Adrenal gland (tissue), 12 donors: ENCODE data around the gene DEPDC4. TPM values are rescaled to one million over a fixed set of nuclear protein-coding genes. Genes with fewer than 3 reads are reported as not detected.
"Not testable (repeated sequence)": the region's sequence is repeated elsewhere in the genome, so short reads cannot be mapped to it uniquely, and the experiment has no call there.

Experiments used
- DNase-seq, 7 donors: peaks; one replicate each; pipeline ENCODE4 v3.0.0-alpha.2; 2019 to 2020
- H3K27ac ChIP-seq, 5 donors: fragments of 200-600 bp; sonication (generic) in 4 of 5; 1 replicate in 3 of 5; 2 replicates in 2 of 5; pipeline versions ENCODE4 v1.5.1 to v1.8.0; 2016 to 2020; ENCODE audit warnings: mild to moderate bottlenecking in 1 of 5
- H3K27me3 ChIP-seq: fragments of 200-600 bp; 2 replicates; pipeline ENCODE4 v1.8.0; 2021
- H3K36me3 ChIP-seq, 2 donors: fragments of 200-600 bp; replicated peaks in 1 of 2; 1 replicate in 1 of 2; 2 replicates in 1 of 2; pipeline versions ENCODE4 v1.5.1 to v1.8.0; 2018 to 2022
- H3K4me1 ChIP-seq, 2 donors: fragments of 200-600 bp; replicated peaks in 1 of 2; 1 replicate in 1 of 2; 2 replicates in 1 of 2; pipeline versions ENCODE4 v1.5.1 to v1.8.0; 2018 to 2021
- H3K4me3 ChIP-seq, 4 donors: fragments of 200-600 bp; sonication (generic) in 3 of 4; one replicate each; pipeline ENCODE4 v1.5.1; 2016 to 2018
- H3K9me3 ChIP-seq, 3 donors: fragments of 200-600 bp; sonication (generic) in 1 of 3; replicated peaks in 1 of 3; 1 replicate in 2 of 3; 2 replicates in 1 of 3; pipeline versions ENCODE4 v1.5.1 to v1.8.0; 2016 to 2021
- CTCF ChIP-seq, 6 experiments: fragments of 450-650 bp in 4 of 6; fragments of 200-600 bp in 2 of 6; sonication (generic) in 1 of 6; IDR thresholded peaks; 1 replicate in 5 of 6; 2 replicates in 1 of 6; pipeline versions ENCODE4 v1.5.1 to v1.8.0; 2016 to 2021; ENCODE audit warnings: antibody characterized with exemption in 6 of 6, mild to moderate bottlenecking in 2 of 6, moderate library complexity in 1 of 6
- POLR2A ChIP-seq, 2 donors: fragments of 450-650 bp; IDR thresholded peaks; one replicate each; pipeline ENCODE4 v1.6.1; 2017; ENCODE audit warnings: antibody characterized with exemption in 2 of 2, mild to moderate bottlenecking in 2 of 2, moderate library complexity in 1 of 2
- WGBS, 4 donors: extraction: QIAGEN DNeasy Blood & Tissue Kit in 2 of 4; methylation state at CpG; one replicate each; pipeline versions ENCODE4 v1.1.5 to v1.1.7; 2013 to 2017; 5-methylcytosine and 5-hydroxymethylcytosine counted together
- intact Hi-C, 2 donors: fragments of 100-400 bp; cut with DNase I; formaldehyde crosslinking; loops; one replicate each; pipeline versions ENCODE4 v1.14.1 to v1.15.0; 2022 to 2023
- polyA plus RNA-seq, 3 donors: library from polyadenylated mRNA; stranded (reverse); fragments of 200-250 nt in 2 of 3; fragments of 350-450 nt in 1 of 3; fragmentation: Illumina TruSeq in 1 of 3; extraction: RNeasy Lipid Tissue Mini Kit (QIAGEN cat#74804) in 1 of 3; gene quantifications; one replicate each; pipeline ENCODE4 v1.2.3, GENCODE V29; 2013 to 2014
- total RNA-seq, 9 donors: library from RNA; depleted of rRNA in 4 of 9; stranded (reverse); fragments of >200 nt in 4 of 9; fragments of 120-200 nt in 1 of 9; fragmentation: NEBNext Ultra II Directional in 1 of 9; extraction: Animal tissue kit (Norgen Biotek cat#: 25700) in 1 of 9; gene quantifications; one replicate each; pipeline versions ENCODE4 v1.1.0 to v1.2.4, GENCODE V29; 2013 to 2023
- donor health status: healthy with polysubstance abuse.
- donor health status: Bipolar disorder and iron deficiency.
- donor health status: DM: yes; HTN: yes; CAD: no.
- donor health status: DM: no; HTN: no; CAD: no.
- donor health status: DM: no; HTN: no; CAD: no.
- donor health status: DM: yes; HTN: yes; CAD: no.

The DEPDC4 gene
- total and polyA plus RNA-seq, 12 donors, result 0.17 to 3.5 (median 1.5) TPM; not detected in 1

- H3K27ac ChIP-seq, result no peak overlapping the region
- no peak overlapping the region for H3K4me3 ChIP-seq
These were observed 22.2 kb upstream of the DEPDC4 start for GRCh38 chr12:100289038-100289437.

GRCh38 chr12:100284556-100284955 lies 17.7 kb upstream of the DEPDC4 start:
- H3K27me3 ChIP-seq, intact Hi-C loops, H3K27ac ChIP-seq, H3K4me3 ChIP-seq, H3K4me1 ChIP-seq, H3K9me3 ChIP-seq, DNase-seq, H3K36me3 ChIP-seq: not testable (repeated sequence)
- 95 to 98% (median 97%) methylated on average over 12 of the region's 12 CpGs for WGBS, 4 donors

More at GRCh38 chr12:100289038-100289437, 22.2 kb upstream of the DEPDC4 start:
- TF ChIP-seq CTCF (IDR thresholded peaks at IDR 0.05) (no peak), POLR2A (IDR thresholded peaks at IDR 0.05) (no peak)
- WGBS, 4 donors, result 68 to 75% (median 72%) methylated on average over 5 of the region's 5 CpGs
- Histone ChIP-seq H3K4me1 (no peaks in the 10 kb centered on the region), H3K36me3 (no peaks in the 10 kb centered on the region), H3K9me3 (no peaks in the 10 kb centered on the region), H3K27me3 (no peaks in the 10 kb centered on the region)
- intact Hi-C loops, result no loop called here
- no peak for DNase-seq

- Histone ChIP-seq H3K27me3 (no peaks in the 10 kb centered on the region), H3K4me1 (peaks cover 0 to 6% of the 10 kb centered on the region in 2 donors), H3K4me3 (no peak overlapping the region), H3K27ac (no peak overlapping the region), H3K9me3 (no peaks in the 10 kb centered on the region), H3K36me3 (peaks cover 0 to 5% of the 10 kb centered on the region in 2 donors)
- no peak for DNase-seq
- intact Hi-C loops, result no loop called here
- TF ChIP-seq CTCF (IDR thresholded peaks at IDR 0.05), result no peak
- no peak for TF ChIP-seq POLR2A (IDR thresholded peaks at IDR 0.05)
- WGBS, 4 donors, result 93 to 100% (median 96%) methylated on average over 1 of the region's 1 CpG
These were observed 12.8 kb upstream of the DEPDC4 start for GRCh38 chr12:100279607-100280244.

- H3K4me3 ChIP-seq, result no peak overlapping the region
- H3K9me3 ChIP-seq, result no peaks in the 10 kb centered on the region
- H3K4me1 ChIP-seq, result peaks cover 0 to 6% of the 10 kb centered on the region in 2 donors
- no peak for DNase-seq
- intact Hi-C loops, result no loop called here
- H3K27ac ChIP-seq, result no peak overlapping the region
- TF ChIP-seq POLR2A (IDR thresholded peaks at IDR 0.05), result no peak
- no peak for TF ChIP-seq CTCF (IDR thresholded peaks at IDR 0.05)
- 95 to 98% (median 97%) methylated on average over 7 of the region's 7 CpGs for whole genome bisulfite sequencing, 4 donors
- peaks cover 0 to 5% of the 10 kb centered on the region in 2 donors for H3K36me3 ChIP-seq
- no peaks in the 10 kb centered on the region for H3K27me3 ChIP-seq
These were observed 12.3 kb upstream of the DEPDC4 start for GRCh38 chr12:100279159-100279558.

GRCh38 chr12:100274291-100274690 lies 7.4 kb upstream of the DEPDC4 start:
- no peaks in the 10 kb centered on the region for H3K9me3 ChIP-seq
- intact Hi-C loops, result no loop called here
- TF ChIP-seq POLR2A (IDR thresholded peaks at IDR 0.05), result no peak
- TF ChIP-seq CTCF (IDR thresholded peaks at IDR 0.05), result no peak
- WGBS, 4 donors, result 73 to 86% (median 81%) methylated on average over 2 of the region's 2 CpGs
- H3K27me3 ChIP-seq, result no peaks in the 10 kb centered on the region
- H3K4me1 ChIP-seq, result peaks cover 16 to 42% of the 10 kb centered on the region in 2 donors
- H3K27ac ChIP-seq, result no peak overlapping the region
- no peaks in the 10 kb centered on the region for H3K36me3 ChIP-seq
- DNase-seq, result no peak
- no peak overlapping the region for H3K4me3 ChIP-seq
